Mammary epithelial cell (primary cell): ENCODE results near the gene TMEM119.

Experiments
- EZH2 ChIP-seq: IDR thresholded peaks from 2 replicates; pipeline ENCODE4 v1.6.1; 2012; ENCODE audit warnings: low read length, inconsistent platforms, borderline replicate concordance
- TF ChIP-seq, protein P1 (sequence below), 2 donors: IDR thresholded peaks in 1 of 2; conservative IDR thresholded peaks in 1 of 2; 2 replicates each; pipeline ENCODE4 v1.5.1; 2011 to 2012; ENCODE audit warnings: inconsistent platforms in 2 of 2, low read length in 2 of 2, mild to moderate bottlenecking in 2 of 2, control low read depth in 1 of 2, low read depth in 1 of 2; ENCODE audit not compliant: insufficient read depth in 1 of 2; ENCODE audit errors: extremely low read depth in 1 of 2

DNA sequence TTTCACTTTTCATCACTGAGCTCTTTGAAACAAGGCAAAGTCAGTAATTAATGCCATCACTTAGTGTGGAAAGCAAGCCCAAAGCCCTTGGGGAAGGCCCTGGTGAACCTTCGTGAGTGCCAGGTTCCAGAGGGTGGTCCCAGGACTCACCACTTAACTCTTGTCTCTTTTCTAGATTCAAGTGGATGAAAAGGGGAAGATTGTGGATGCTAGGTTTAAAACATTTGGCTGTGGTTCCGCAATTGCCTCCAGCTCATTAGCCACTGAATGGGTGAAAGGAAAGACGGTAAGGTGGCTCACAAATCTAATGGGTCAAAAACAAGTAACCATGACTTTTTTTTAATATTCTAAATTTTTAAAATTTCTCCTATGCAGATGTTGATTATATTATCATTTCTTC, 32.7 kb downstream of the TMEM119 start:
- TF ChIP-seq, protein P1, sequence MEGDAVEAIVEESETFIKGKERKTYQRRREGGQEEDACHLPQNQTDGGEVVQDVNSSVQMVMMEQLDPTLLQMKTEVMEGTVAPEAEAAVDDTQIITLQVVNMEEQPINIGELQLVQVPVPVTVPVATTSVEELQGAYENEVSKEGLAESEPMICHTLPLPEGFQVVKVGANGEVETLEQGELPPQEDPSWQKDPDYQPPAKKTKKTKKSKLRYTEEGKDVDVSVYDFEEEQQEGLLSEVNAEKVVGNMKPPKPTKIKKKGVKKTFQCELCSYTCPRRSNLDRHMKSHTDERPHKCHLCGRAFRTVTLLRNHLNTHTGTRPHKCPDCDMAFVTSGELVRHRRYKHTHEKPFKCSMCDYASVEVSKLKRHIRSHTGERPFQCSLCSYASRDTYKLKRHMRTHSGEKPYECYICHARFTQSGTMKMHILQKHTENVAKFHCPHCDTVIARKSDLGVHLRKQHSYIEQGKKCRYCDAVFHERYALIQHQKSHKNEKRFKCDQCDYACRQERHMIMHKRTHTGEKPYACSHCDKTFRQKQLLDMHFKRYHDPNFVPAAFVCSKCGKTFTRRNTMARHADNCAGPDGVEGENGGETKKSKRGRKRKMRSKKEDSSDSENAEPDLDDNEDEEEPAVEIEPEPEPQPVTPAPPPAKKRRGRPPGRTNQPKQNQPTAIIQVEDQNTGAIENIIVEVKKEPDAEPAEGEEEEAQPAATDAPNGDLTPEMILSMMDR (conservative IDR thresholded peaks at IDR 0.05 in 1 of 2, IDR thresholded peaks at IDR 0.05 in 1 of 2; ENCODE audit: extremely low read depth in 1 of 2, insufficient read depth in 1 of 2, low read depth in 1 of 2, low read length in 2 of 2), result no peak
- no peak for TF ChIP-seq EZH2
